RWPE1 (cell line): Measurements from ENCODE around the gene UBXN7.

ENCODE experiments used
- CTCF ChIA-PET: fragments of 350-600 bp; sonication (Branson Sonifier 250); formaldehyde crosslinking; extraction: SDS; loops from one replicate; lab custom pipeline; 2021; lab: Yijun Ruan, JAX
- POLR2A ChIA-PET: fragments of 400-600 bp; formaldehyde crosslinking; extraction: SDS; loops from one replicate; lab custom pipeline; 2020; ENCODE audit warnings: antibody characterized with exemption; ENCODE audit not compliant: low non-redundant PET; lab: Yijun Ruan, JAX
- DNase-seq: peaks from one replicate; pipeline ENCODE4 v3.0.0; 2012; ENCODE audit warnings: low spot score
- H3K27ac ChIP-seq: fragments of 450-650 bp; 2 replicates; pipeline ENCODE4 v1.5.1; 2017
- TF ChIP-seq, protein P1 (sequence below): fragments of 450-650 bp; conservative IDR thresholded peaks from 2 replicates; pipeline ENCODE4 v1.5.1; 2017; ENCODE audit warnings: low read depth, mild to moderate bottlenecking

Gene UBXN7

DNA sequence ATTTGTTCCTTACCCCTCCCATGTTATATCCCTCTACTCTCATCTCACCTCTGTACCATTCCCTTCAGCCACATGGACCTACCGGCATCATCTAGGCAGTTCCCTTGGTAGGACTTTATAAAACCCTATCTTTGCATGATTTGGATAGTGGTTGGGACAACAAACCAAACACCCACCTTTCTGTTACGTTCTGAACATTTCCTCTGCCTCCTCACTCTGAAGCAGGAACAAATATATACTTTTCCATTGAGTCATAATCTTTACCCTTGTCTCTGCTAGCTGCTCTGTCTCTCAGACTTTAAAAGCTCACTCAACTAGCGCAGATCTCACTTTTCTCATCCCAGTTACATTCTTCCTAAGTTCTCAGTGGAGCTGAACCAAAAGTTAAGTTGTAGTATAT lies 17.8 kb downstream of the UBXN7 start:
- H3K27ac ChIP-seq = no peak overlapping the region
- ChIA-PET CTCF (no interaction called here), POLR2A (no interaction called here)
- TF ChIP-seq, protein P1, sequence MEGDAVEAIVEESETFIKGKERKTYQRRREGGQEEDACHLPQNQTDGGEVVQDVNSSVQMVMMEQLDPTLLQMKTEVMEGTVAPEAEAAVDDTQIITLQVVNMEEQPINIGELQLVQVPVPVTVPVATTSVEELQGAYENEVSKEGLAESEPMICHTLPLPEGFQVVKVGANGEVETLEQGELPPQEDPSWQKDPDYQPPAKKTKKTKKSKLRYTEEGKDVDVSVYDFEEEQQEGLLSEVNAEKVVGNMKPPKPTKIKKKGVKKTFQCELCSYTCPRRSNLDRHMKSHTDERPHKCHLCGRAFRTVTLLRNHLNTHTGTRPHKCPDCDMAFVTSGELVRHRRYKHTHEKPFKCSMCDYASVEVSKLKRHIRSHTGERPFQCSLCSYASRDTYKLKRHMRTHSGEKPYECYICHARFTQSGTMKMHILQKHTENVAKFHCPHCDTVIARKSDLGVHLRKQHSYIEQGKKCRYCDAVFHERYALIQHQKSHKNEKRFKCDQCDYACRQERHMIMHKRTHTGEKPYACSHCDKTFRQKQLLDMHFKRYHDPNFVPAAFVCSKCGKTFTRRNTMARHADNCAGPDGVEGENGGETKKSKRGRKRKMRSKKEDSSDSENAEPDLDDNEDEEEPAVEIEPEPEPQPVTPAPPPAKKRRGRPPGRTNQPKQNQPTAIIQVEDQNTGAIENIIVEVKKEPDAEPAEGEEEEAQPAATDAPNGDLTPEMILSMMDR = no peak
- no peak for DNase-seq

DNA sequence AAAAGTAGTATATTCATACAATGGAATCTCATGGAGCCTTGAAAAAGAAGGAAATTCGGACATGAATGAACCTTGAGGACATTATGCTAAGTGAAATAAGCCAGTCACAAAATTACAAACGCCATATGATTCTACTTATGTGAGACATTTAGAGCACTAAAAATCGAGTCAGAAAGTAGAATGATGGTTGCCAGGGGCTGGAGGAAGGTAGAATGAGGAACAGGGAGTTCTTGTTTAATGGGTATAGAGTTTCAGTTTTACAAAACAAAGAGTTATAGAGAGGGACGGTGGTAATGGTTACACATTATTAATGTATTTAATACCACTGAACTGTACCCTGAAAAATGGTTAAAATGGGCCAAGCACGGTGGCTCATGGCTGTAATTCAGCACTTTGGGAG lies 19.5 kb downstream of the UBXN7 start:
- ChIA-PET POLR2A (no interaction called here), CTCF (no interaction called here)
- DNase-seq = no peak
- TF ChIP-seq, protein P1 = no peak
- no peak overlapping the region for H3K27ac ChIP-seq

GRCh38 chr3:196409409-196409808 lies 22.8 kb downstream of the UBXN7 start:
- ChIA-PET POLR2A (no interaction called here), CTCF (interaction anchor here (0.5 to 0.6 kb wide), 2 partner anchors 210 to 365 kb away, joined by 3 to 4 read pairs; no protein-coding TSS in a partner anchor)
- TF ChIP-seq, protein P1 = no peak
- DNase-seq = no peak
- no peak overlapping the region for H3K27ac ChIP-seq

DNA sequence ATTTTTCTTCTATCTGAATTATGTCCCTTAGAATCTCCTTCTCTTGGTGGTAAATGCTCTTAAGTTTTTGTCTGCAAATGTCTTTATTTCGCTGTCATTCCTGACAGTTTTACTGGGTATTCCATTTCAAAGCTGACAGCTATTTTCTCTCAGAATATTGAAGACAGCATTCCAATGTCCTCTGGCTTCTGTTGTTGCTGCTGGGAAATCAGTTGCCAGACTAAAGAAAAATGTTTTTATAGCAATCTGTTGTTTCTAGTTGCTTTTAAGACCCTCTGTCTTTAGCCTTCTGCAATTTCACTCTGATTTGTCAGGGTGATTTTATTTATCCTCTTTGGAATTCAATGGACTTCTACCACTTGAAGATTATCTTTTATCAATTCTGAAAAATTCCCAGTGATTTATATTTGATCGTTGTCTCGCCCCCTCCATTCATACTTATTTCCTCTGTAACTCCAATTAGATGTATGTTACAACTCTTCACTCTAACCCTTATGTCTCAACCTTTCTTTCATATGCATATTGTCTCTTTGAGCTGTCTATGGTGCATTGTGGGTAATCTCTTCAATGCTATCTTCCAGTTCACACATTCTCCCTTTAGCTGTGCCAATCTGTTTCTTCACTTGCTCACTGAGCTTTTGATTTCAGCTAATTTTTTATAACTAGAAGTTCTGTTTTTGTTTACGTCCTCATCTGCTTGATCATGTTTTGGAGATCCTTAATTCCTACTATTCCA lies 23.5 kb downstream of the UBXN7 start:
- H3K27ac ChIP-seq = no peak overlapping the region
- ChIA-PET CTCF (interaction anchor here (0.5 to 0.8 kb wide), 3 partner anchors 9 to 365 kb away, joined by 3 to 5 read pairs (median 3); no protein-coding TSS in a partner anchor), POLR2A (no interaction called here)
- DNase-seq = no peak
- TF ChIP-seq, protein P1 = no peak

- no peak for DNase-seq
- ChIA-PET POLR2A (interaction anchor here (0.6 kb wide), 2 partner anchors 116 to 408 kb away, joined by 3 to 6 read pairs; no protein-coding TSS in a partner anchor), CTCF (interaction anchor here (0.7 kb wide), 1 partner anchor 131 kb away, joined by 4 read pairs; no protein-coding TSS in a partner anchor)
- no peak overlapping the region for H3K27ac ChIP-seq
- TF ChIP-seq, protein P1 = no peak
These were observed 25.3 kb downstream of the UBXN7 start for GRCh38 chr3:196406811-196407470.

GRCh38 chr3:196400331-196400730 lies 31.9 kb downstream of the UBXN7 start:
- TF ChIP-seq, protein P1 = no peak
- no peak for DNase-seq
- CTCF ChIA-PET = interaction anchor here (0.6 kb wide), 1 partner anchor 378 kb away, joined by 5 read pairs; no protein-coding TSS in a partner anchor
- no peak overlapping the region for H3K27ac ChIP-seq
- POLR2A ChIA-PET = no interaction called here
